ENCODE data around the gene DUT. TPM values are rescaled to one million over a fixed set of nuclear protein-coding genes. Genes with fewer than 3 reads are reported as not detected.

DUT gene
- total and polyA plus RNA-seq, 7 donors = 29.5 to 56.0 (median 37.4) TPM

DNA sequence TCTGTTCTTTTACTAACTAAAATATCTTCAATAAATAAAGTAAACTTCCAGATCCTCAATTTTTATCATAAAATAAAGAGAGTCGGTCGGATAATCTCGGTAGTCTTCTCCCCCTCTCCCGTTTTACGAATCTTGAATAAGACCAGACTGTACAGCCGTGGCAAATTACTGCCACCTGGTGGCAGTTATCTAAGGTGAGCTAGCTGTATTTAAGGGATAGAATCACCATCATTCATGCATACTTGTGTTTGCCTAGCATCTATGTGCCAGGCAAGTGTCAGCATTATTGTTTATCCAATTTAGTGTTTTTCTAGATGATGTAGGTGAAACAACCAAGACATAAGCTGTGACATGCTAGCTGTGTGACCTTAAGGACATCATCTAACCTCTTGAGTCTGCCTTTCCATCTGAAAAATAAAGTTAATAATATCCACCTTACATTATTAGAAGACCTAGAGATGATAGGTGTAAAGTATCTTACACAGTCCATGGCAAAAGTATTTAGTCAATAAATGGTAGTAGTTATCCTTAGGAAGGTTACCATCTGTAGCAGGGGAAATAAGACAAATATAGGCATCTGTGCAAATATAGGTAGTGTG, 21.3 kb downstream of the DUT start:
- H3K9me3 ChIP-seq = no peaks in the 10 kb centered on the region
- intact Hi-C loops (cut with DNase I) = loop anchor here (10.0 kb wide), 3 partner anchors 292 to 1158 kb away; partner anchors contain the start of gene FBN1 (in 1 of the 2)
- peak in 2 of 4 donors; percentile 75 to 79 for ATAC-seq
- H3K27me3 ChIP-seq (ENCODE audit: insufficient read depth in 3 of 3, low read length in 2 of 3) = peaks cover 0 to 3% (median 0%) of the 10 kb centered on the region in 3 donors
- H3K4me3 ChIP-seq = no peak overlapping the region
- no peak overlapping the region for H3K27ac ChIP-seq
- WGBS, 3 donors = 2 to 8% (median 4%) methylated on average over 6 of the region's 6 CpGs
- peak in 1 of 2 donors; percentile 27 for DNase-seq
- peak; percentile 75 for TF ChIP-seq CTCF (IDR thresholded peaks at IDR 0.05)
- no peaks in the 10 kb centered on the region for H3K36me3 ChIP-seq (ENCODE audit: insufficient read depth in 1 of 2, low read depth in 1 of 2)
- H3K4me1 ChIP-seq = no peaks in the 10 kb centered on the region

DNA sequence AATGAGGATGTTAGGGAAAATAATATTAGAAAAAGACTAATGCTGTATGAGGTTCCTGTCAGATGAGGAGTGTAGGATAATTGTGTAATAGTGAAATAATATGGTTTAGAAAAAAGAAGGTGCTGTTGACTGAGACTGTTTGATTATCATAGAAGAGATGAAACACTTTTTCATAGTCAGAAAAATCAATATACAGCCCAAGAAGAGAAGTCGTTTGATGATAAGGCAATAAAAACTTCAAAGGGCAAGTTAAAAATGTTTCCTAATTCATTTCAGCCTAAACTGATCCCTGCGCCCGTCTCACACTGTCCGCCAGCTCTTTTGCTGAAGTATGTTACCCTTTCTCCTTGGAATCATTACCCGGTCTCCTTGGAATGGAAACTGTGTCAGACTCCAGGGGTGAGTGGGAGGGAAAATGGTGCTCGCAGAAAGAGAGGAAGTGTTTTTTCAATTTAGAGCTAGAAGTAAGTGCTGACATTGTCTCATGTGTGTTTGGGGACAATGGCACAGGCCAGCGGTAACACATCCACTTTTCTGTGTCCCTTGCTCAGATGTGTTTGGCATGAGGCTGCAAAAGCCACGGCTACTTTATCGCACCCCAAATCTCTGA, 23.6 kb downstream of the DUT start:
- Histone ChIP-seq H3K36me3 (ENCODE audit: insufficient read depth in 1 of 2, low read depth in 1 of 2) (no peaks in the 10 kb centered on the region), H3K4me1 (no peaks in the 10 kb centered on the region), H3K27me3 (ENCODE audit: insufficient read depth in 3 of 3, low read length in 2 of 3) (peaks cover 0 to 3% (median 0%) of the 10 kb centered on the region in 3 donors), H3K4me3 (no peak overlapping the region), H3K9me3 (no peaks in the 10 kb centered on the region), H3K27ac (no peak overlapping the region)
- ATAC-seq (no peak), DNase-seq (no peak)
- intact Hi-C loops (cut with DNase I) = loop anchor here (5.0 to 10.0 kb wide), 4 partner anchors 290 to 1160 kb away; partner anchors contain the start of gene FBN1 (in 1 of the 2)
- no peak for TF ChIP-seq CTCF (IDR thresholded peaks at IDR 0.05)
- WGBS, 3 donors = 62 to 66% (median 66%) methylated on average over 9 of the region's 9 CpGs

- ATAC-seq = no peak
These were observed 24.1 kb downstream of the DUT start for GRCh38 chr15:48355377-48355776.

More at GRCh38 chr15:48355377-48355776, 24.1 kb downstream of the DUT start:
- Histone ChIP-seq H3K4me3 (no peak overlapping the region), H3K4me1 (no peaks in the 10 kb centered on the region), H3K27me3 (ENCODE audit: insufficient read depth in 3 of 3, low read length in 2 of 3) (peaks cover 0 to 3% (median 0%) of the 10 kb centered on the region in 3 donors), H3K9me3 (no peaks in the 10 kb centered on the region), H3K27ac (no peak overlapping the region), H3K36me3 (ENCODE audit: insufficient read depth in 1 of 2, low read depth in 1 of 2) (no peaks in the 10 kb centered on the region)
- TF ChIP-seq CTCF (IDR thresholded peaks at IDR 0.05) = no peak
- DNase-seq = no peak
- WGBS, 3 donors = 62 to 74% (median 69%) methylated on average over 6 of the region's 6 CpGs
- intact Hi-C loops (cut with DNase I) = loop anchor here (5.0 to 10.0 kb wide), 4 partner anchors 289 to 1161 kb away; partner anchors contain the start of gene FBN1 (in 1 of the 2)

All from psoas muscle (tissue), 8 donors.